Panc1 (cell line): Measurements from ENCODE around the gene SSPN. TPM values are rescaled to one million over a fixed set of nuclear protein-coding genes. Genes with fewer than 3 reads are reported as not detected.

Experiments used
- ATAC-seq: fragments of 200-7000 bp; cut with Tn5 transposase; 2 replicates; pipeline ENCODE4 v1.9.1; 2020; ENCODE audit warnings: mild to moderate bottlenecking, moderate library complexity
- Bru-seq: library from RNA; stranded (reverse); fragments of 400-500 nt; gene quantifications from one replicate; lab custom pipeline; 2021; lab: Mats Ljungman, UMichigan
- BruChase-seq, 2 experiments: library from RNA; stranded (reverse); fragments of 400-500 nt; gene quantifications; one replicate each; lab custom pipeline; 2021; lab: Mats Ljungman, UMichigan
- BruUV-seq: library from RNA; stranded (reverse); fragments of 400-500 nt; replicated peaks from 2 replicates; lab custom pipeline; 2021; lab: Mats Ljungman, UMichigan
- CTCF ChIA-PET: fragments of 300-600 bp; sonication (Branson Sonifier 250); formaldehyde crosslinking; loops from one replicate; lab custom pipeline; 2022; ENCODE audit warnings: antibody characterized with exemption; lab: Charles Lee
- POLR2A ChIA-PET: fragments of 300-600 bp; sonication (Branson Sonifier 250); formaldehyde crosslinking; loops from one replicate; lab custom pipeline; 2022; ENCODE audit warnings: antibody characterized with exemption; lab: Charles Lee
- DNase-seq: peaks from one replicate; pipeline ENCODE4 v3.0.0-alpha.2; 2010; ENCODE audit warnings: low read depth, low spot score
- H3K27ac ChIP-seq: 2 replicates; pipeline ENCODE4 v1.5.1; 2011; ENCODE audit warnings: mild to moderate bottlenecking, low read length, inconsistent platforms
- H3K27me3 ChIP-seq: fragments of 200-500 bp; sonication (Bioruptor generic); 2 replicates; pipeline ENCODE4 v1.6.0; 2014; ENCODE audit warnings: low read length, inconsistent platforms; ENCODE audit not compliant: control insufficient read depth, insufficient read depth
- H3K36me3 ChIP-seq: fragments of 200-500 bp; sonication (Bioruptor generic); 2 replicates; pipeline ENCODE4 v1.5.1; 2014; ENCODE audit warnings: inconsistent platforms, mild to moderate bottlenecking, low read length, moderate library complexity; ENCODE audit not compliant: control insufficient read depth, insufficient read depth
- H3K4me1 ChIP-seq: 2 replicates; pipeline ENCODE4 v1.5.1; 2011; ENCODE audit warnings: inconsistent platforms, mild to moderate bottlenecking, low read length, moderate library complexity; ENCODE audit not compliant: control insufficient read depth, insufficient read depth
- H3K4me3 ChIP-seq, 2 experiments: 2 replicates each; pipeline ENCODE4 v1.5.1; 2011 to 2012; ENCODE audit warnings: low read depth in 2 of 2, low read length in 2 of 2, mild to moderate bottlenecking in 2 of 2, inconsistent platforms in 1 of 2, moderate library complexity in 1 of 2
- H3K9me3 ChIP-seq: fragments of 200-500 bp; sonication (Bioruptor generic); 2 replicates; pipeline ENCODE4 v1.5.1; 2014; ENCODE audit warnings: low read depth, mild to moderate bottlenecking, inconsistent platforms, low read length, moderate library complexity; ENCODE audit not compliant: control insufficient read depth, insufficient read depth
- POLR2AphosphoS5 ChIP-seq: IDR thresholded peaks from 2 replicates; pipeline ENCODE4 v1.6.1; 2012; ENCODE audit warnings: mild to moderate bottlenecking, low read depth, low read length, moderate library complexity
- SIN3A ChIP-seq: IDR thresholded peaks from 2 replicates; pipeline ENCODE4 v1.6.1; 2012; ENCODE audit warnings: low read depth, mild to moderate bottlenecking, low read length, moderate library complexity, borderline replicate concordance; ENCODE audit not compliant: insufficient read depth
- TCF7L2 ChIP-seq: IDR thresholded peaks from 2 replicates; pipeline ENCODE4 v1.6.1; 2011; ENCODE audit warnings: mild to moderate bottlenecking, low read depth, low read length, inconsistent platforms
- in situ Hi-C: cut with HindIII; loops from 2 replicates; pipeline ENCODE4 v1.10.0; 2016; ENCODE audit warnings: low sequenced_read_pairs, low pct_unique_long_range_greater_than_20kb
- intact Hi-C: fragments of 100-400 bp; cut with micrococcal nuclease; formaldehyde crosslinking; loops from one replicate; pipeline ENCODE4 v1.10.0; 2022; ENCODE audit not compliant: unreplicated experiment
- long read RNA-seq: library from polyadenylated mRNA; unstranded; transcript quantifications from one replicate; pipeline ENCODE4 v2.0.0, GENCODE V29; 2021; ENCODE audit not compliant: unreplicated experiment
- polyA plus RNA-seq: library from polyadenylated mRNA; unstranded; fragments of >200 nt; gene quantifications from one replicate; pipeline ENCODE4 v1.2.1, GENCODE V29; 2012; ENCODE audit warnings: missing spikeins; ENCODE audit not compliant: insufficient read length
- total RNA-seq: library from RNA; stranded (reverse); gene quantifications from one replicate; pipeline ENCODE4 v1.2.1, GENCODE V29; 2021; ENCODE audit not compliant: unreplicated experiment
- TF ChIP-seq, protein P1 (sequence below), 2 experiments: IDR thresholded peaks; 2 replicates each; pipeline ENCODE4 v1.6.1; 2011 to 2012; ENCODE audit warnings: low read depth in 2 of 2, control low read depth in 1 of 2, low read length in 1 of 2, mild to moderate bottlenecking in 1 of 2, moderate library complexity in 1 of 2; ENCODE audit not compliant: insufficient read depth in 1 of 2
- TF ChIP-seq, protein P2 (sequence below): fragments of 450-650 bp; IDR thresholded peaks from 2 replicates; pipeline ENCODE4 v1.5.1; 2017; ENCODE audit warnings: mild to moderate bottlenecking

The SSPN gene, protein sequence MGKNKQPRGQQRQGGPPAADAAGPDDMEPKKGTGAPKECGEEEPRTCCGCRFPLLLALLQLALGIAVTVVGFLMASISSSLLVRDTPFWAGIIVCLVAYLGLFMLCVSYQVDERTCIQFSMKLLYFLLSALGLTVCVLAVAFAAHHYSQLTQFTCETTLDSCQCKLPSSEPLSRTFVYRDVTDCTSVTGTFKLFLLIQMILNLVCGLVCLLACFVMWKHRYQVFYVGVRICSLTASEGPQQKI
- total RNA-seq (23.4 TPM), Bru-seq, nascent RNA (percentile 45 among the genes with signal in this experiment), BruChase-seq, experiment 1, labeled RNA remaining after a 2-hour chase (percentile 46 among the genes with signal in this experiment), BruChase-seq, experiment 2, labeled RNA remaining after a 6-hour chase (percentile 54 among the genes with signal in this experiment)
- polyA plus RNA-seq: 16.7 TPM
- long read RNA-seq, full-length matches to known transcripts: 12 of 19 reads
- long read RNA-seq, partial matches to known transcripts: 0 of 19 reads
- long read RNA-seq, other reads (novel, unspliced or antisense): 7 of 19 reads

DNA sequence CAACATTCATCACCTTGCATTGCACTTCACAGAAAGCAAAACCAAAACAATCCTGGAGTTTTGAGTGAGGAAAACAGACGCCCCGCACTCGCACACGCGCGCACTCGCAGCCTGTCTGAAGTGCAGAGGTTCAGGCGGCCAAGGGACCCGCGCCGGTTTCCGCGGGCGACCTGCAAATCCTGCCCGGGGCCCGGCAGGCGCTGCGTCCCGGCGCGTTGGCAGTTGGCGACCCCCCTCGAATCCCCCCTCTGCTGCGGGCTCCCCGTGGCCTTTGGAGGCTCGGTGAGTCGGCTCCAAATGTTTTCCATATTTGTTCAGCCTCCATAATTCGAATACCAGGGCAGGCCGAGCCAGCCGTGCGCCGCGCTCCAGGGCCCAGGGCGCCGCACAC lies at the start of gene SSPN:
Gene SSPN (plus strand): TSS at position 324 of the 391 bp plus-strand sequence. CDS start 100 bp downstream, outside the sequence.
- Histone ChIP-seq H3K4me1 (peaks cover 41% of the 10 kb centered on the region), H3K27ac (peak within 1 kb of the TSS; percentile 98), H3K4me3 (peak within 1 kb of the TSS; percentile 52 to 74), H3K36me3 (no peaks in the 10 kb centered on the region), H3K27me3 (no peaks in the 10 kb centered on the region), H3K9me3 (no peaks in the 10 kb centered on the region)
- BruUV-seq: no TSS peak
- in situ Hi-C loops (no loop called here), intact Hi-C loops (loop anchor here (2.0 to 5.0 kb wide), 2 partner anchors 70 to 77 kb away; partner anchors contain the start of gene BHLHE41)
- POLR2A ChIA-PET: no interaction called here
- ATAC-seq: peak; percentile 72
- TF ChIP-seq TCF7L2: no peak
- TF ChIP-seq, protein P1, sequence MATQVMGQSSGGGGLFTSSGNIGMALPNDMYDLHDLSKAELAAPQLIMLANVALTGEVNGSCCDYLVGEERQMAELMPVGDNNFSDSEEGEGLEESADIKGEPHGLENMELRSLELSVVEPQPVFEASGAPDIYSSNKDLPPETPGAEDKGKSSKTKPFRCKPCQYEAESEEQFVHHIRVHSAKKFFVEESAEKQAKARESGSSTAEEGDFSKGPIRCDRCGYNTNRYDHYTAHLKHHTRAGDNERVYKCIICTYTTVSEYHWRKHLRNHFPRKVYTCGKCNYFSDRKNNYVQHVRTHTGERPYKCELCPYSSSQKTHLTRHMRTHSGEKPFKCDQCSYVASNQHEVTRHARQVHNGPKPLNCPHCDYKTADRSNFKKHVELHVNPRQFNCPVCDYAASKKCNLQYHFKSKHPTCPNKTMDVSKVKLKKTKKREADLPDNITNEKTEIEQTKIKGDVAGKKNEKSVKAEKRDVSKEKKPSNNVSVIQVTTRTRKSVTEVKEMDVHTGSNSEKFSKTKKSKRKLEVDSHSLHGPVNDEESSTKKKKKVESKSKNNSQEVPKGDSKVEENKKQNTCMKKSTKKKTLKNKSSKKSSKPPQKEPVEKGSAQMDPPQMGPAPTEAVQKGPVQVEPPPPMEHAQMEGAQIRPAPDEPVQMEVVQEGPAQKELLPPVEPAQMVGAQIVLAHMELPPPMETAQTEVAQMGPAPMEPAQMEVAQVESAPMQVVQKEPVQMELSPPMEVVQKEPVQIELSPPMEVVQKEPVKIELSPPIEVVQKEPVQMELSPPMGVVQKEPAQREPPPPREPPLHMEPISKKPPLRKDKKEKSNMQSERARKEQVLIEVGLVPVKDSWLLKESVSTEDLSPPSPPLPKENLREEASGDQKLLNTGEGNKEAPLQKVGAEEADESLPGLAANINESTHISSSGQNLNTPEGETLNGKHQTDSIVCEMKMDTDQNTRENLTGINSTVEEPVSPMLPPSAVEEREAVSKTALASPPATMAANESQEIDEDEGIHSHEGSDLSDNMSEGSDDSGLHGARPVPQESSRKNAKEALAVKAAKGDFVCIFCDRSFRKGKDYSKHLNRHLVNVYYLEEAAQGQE (IDR thresholded peaks at IDR 0.05; ENCODE audit: insufficient read depth in 1 of 2, low read depth in 2 of 2, low read length in 1 of 2): no peak
- TF ChIP-seq, protein P2, sequence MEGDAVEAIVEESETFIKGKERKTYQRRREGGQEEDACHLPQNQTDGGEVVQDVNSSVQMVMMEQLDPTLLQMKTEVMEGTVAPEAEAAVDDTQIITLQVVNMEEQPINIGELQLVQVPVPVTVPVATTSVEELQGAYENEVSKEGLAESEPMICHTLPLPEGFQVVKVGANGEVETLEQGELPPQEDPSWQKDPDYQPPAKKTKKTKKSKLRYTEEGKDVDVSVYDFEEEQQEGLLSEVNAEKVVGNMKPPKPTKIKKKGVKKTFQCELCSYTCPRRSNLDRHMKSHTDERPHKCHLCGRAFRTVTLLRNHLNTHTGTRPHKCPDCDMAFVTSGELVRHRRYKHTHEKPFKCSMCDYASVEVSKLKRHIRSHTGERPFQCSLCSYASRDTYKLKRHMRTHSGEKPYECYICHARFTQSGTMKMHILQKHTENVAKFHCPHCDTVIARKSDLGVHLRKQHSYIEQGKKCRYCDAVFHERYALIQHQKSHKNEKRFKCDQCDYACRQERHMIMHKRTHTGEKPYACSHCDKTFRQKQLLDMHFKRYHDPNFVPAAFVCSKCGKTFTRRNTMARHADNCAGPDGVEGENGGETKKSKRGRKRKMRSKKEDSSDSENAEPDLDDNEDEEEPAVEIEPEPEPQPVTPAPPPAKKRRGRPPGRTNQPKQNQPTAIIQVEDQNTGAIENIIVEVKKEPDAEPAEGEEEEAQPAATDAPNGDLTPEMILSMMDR: no peak
- TF ChIP-seq SIN3A: no peak
- TF ChIP-seq POLR2AphosphoS5: 0 out of 2 replicates have a peak, but pooled peaks have one; percentile 22
- CTCF ChIA-PET: interaction anchor here (0.7 kb wide), 1 partner anchor 63 kb away, joined by 5 read pairs; no protein-coding TSS in a partner anchor
- DNase-seq: peak; percentile 35

DNA sequence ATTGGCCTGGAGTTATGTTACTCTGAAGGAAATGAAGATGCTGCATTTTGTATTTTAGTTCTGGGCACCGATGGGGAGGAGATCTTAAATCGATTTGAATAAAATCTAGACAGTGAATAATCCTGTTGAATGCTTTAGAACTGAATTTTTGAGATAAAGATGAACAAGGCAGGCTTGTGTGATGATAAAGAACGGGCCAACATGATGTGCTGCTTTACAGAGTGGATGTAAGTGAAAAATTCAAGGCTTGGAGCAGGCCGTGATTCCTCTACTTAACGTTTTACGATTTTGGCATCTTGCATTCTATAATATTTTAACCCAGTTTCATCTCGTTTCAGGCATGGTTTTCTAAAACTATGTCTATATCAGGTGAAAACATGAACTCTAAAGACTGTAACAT lies 47.1 kb upstream of the SSPN start:
- intact Hi-C loops (no loop called here), in situ Hi-C loops (no loop called here)
- no peak for TF ChIP-seq POLR2AphosphoS5
- TF ChIP-seq, protein P2: no peak
- no peak for TF ChIP-seq TCF7L2
- TF ChIP-seq, protein P1 (IDR thresholded peaks at IDR 0.05; ENCODE audit: insufficient read depth in 1 of 2, low read depth in 2 of 2, low read length in 1 of 2): no peak
- no peak for TF ChIP-seq SIN3A
- Histone ChIP-seq H3K27me3 (no peaks in the 10 kb centered on the region), H3K4me3 (no peak overlapping the region), H3K9me3 (no peaks in the 10 kb centered on the region), H3K27ac (no peak overlapping the region), H3K36me3 (no peaks in the 10 kb centered on the region), H3K4me1 (peaks cover 10% of the 10 kb centered on the region)
- no peak for DNase-seq
- POLR2A ChIA-PET: no interaction called here
- CTCF ChIA-PET: no interaction called here
- BruUV-seq: no TSS peak
- ATAC-seq: no peak
